ENCODE results near the gene C4B.
"Not testable (repeated sequence)": the region's sequence is repeated elsewhere in the genome, so short reads cannot be mapped to it uniquely, and the experiment has no call there.

Gene C4B

GRCh38 chr6:31981744-31982143 is 32.9 kb upstream of the C4B start, which contains the start of gene C4A:
Gene C4A, plus strand, starts transcription at chr6:31982057. Its CDS starts 51 bp downstream, at chr6:31982108.
- DNase-seq, result not testable (repeated sequence)

- not testable (repeated sequence) for DNase-seq
Measured at GRCh38 chr6:31989363-31989762, 25.2 kb upstream of the C4B start.

- not testable (repeated sequence) for DNase-seq
Measured at GRCh38 chr6:31994421-31994820, 20.2 kb upstream of the C4B start.

- DNase-seq, result not testable (repeated sequence)
Measured at GRCh38 chr6:31996385-31996784, 18.2 kb upstream of the C4B start.

- DNase-seq, result not testable (repeated sequence)
Measured at GRCh38 chr6:32002546-32003268, 11.9 kb upstream of the C4B start.

- DNase-seq, result not testable (repeated sequence)
Measured at GRCh38 chr6:32003301-32003700, 11.3 kb upstream of the C4B start.

- not testable (repeated sequence) for DNase-seq
Measured at GRCh38 chr6:32004393-32004792, 10.2 kb upstream of the C4B start.

- DNase-seq, result not testable (repeated sequence)
Measured at GRCh38 chr6:32004864-32005537, 9.6 kb upstream of the C4B start.

GRCh38 chr6:32005538-32005880 is 9.1 kb upstream of the C4B start:
- DNase-seq, result not testable (repeated sequence)

GRCh38 chr6:32005991-32006529 is 8.5 kb upstream of the C4B start:
- not testable (repeated sequence) for DNase-seq

GRCh38 chr6:32007086-32007485 is 7.5 kb upstream of the C4B start:
- DNase-seq, result not testable (repeated sequence)

GRCh38 chr6:32008037-32008436 is 6.6 kb upstream of the C4B start:
- DNase-seq, result not testable (repeated sequence)

- not testable (repeated sequence) for DNase-seq
Measured at GRCh38 chr6:32008616-32009015, 6.0 kb upstream of the C4B start.

GRCh38 chr6:32009537-32009936 is 5.1 kb upstream of the C4B start:
- DNase-seq, result not testable (repeated sequence)

GRCh38 chr6:32010856-32011530 is 3.6 kb upstream of the C4B start:
- DNase-seq, result not testable (repeated sequence)

- not testable (repeated sequence) for DNase-seq
Measured at GRCh38 chr6:32012941-32013617, 1.5 kb upstream of the C4B start.

GRCh38 chr6:32013738-32014137 is 857 bp upstream of the C4B start:
- not testable (repeated sequence) for DNase-seq

GRCh38 chr6:32022100-32022499 is 7.5 kb downstream of the C4B start:
- DNase-seq, result not testable (repeated sequence)

- not testable (repeated sequence) for DNase-seq
Measured at GRCh38 chr6:32028631-32029030, 14.0 kb downstream of the C4B start.

- DNase-seq, result not testable (repeated sequence)
Measured at GRCh38 chr6:32029553-32029952, 15.0 kb downstream of the C4B start.

GRCh38 chr6:32035283-32036013 is 20.9 kb downstream of the C4B start:
- not testable (repeated sequence) for DNase-seq

- DNase-seq, result not testable (repeated sequence)
Measured at GRCh38 chr6:32037136-32037535, 22.5 kb downstream of the C4B start.
